IMR-90 (cell line): Measurements from ENCODE around the gene DKK3. TPM values are rescaled to one million over a fixed set of nuclear protein-coding genes. Genes with fewer than 3 reads are reported as not detected.

Experiments
- polyA plus RNA-seq, 3 experiments: library from polyadenylated mRNA; depleted of rRNA; stranded (reverse); fragments of >200 nt; gene quantifications; 2 replicates each; pipeline ENCODE4 v1.2.3, GENCODE V29; 2012; ENCODE audit warnings: low replicate concordance in 1 of 3
- total RNA-seq: library from RNA; depleted of rRNA; stranded (reverse); fragments of >200 nt; gene quantifications from 2 replicates; pipeline ENCODE4 v1.2.3, GENCODE V29; 2012; rRNA removed

Gene DKK3
- total and polyA plus RNA-seq, 2 of the 4 experiments (the other 2 are of a cell fraction) = 453 to 964 TPM

Other genes starting within 250 kb of the DKK3 start
- gene USP47, start 166.7 kb downstream of the DKK3 start, total RNA-seq = 110 and 117 TPM in 2 replicates
- 12.4 and 15.0 TPM in 2 replicates for gene USP47, start 166.7 kb downstream of the DKK3 start, polyA plus RNA-seq (2012; rRNA removed)
- 285 and 336 TPM in 2 replicates for gene MICAL2, start 102.0 kb upstream of the DKK3 start, total RNA-seq
- gene MICAL2, start 102.0 kb upstream of the DKK3 start, polyA plus RNA-seq (2012; rRNA removed) = 141 and 170 TPM in 2 replicates